ENCODE results near the gene ENDOD1. TPM values are rescaled to one million over a fixed set of nuclear protein-coding genes. Genes with fewer than 3 reads are reported as not detected.
"Not testable (repeated sequence)": the region's sequence is repeated elsewhere in the genome, so short reads cannot be mapped to it uniquely, and the experiment has no call there.

ENDOD1 gene
- 10 to 100 TPM; 21.5 to 22.1 TPM for total RNA-seq

GRCh38 chr11:95089620-95090542, at the start of gene ENDOD1:
Gene ENDOD1 (plus strand): TSS chr11:95089846. CDS start chr11:95089928, 82 bp downstream.
- DNase-seq: peak; percentile 90
- Mint-ChIP-seq H3K27me3 (peaks cover 3% of the 10 kb centered on the region), H3K4me1 (peaks cover 56% of the 10 kb centered on the region), H3K4me3 (peak within 1 kb of the TSS; percentile 90), H3K9me3 (no peaks in the 10 kb centered on the region), H3K27ac (peak within 1 kb of the TSS; percentile 95), H3K36me3 (peaks cover 27% of the 10 kb centered on the region)

- Mint-ChIP-seq H3K27me3 (peaks cover 33% of the 10 kb centered on the region), H3K4me1 (peaks cover 2% of the 10 kb centered on the region), H3K27ac (no peak overlapping the region), H3K9me3 (no peaks in the 10 kb centered on the region), H3K4me3 (no peak overlapping the region), H3K36me3 (no peaks in the 10 kb centered on the region)
- DNase-seq: no peak
These were observed 47.4 kb upstream of the ENDOD1 start for GRCh38 chr11:95042239-95042638.

- peaks cover 2% of the 10 kb centered on the region for H3K4me1 Mint-ChIP-seq
- DNase-seq: no peak
- H3K9me3 Mint-ChIP-seq: no peaks in the 10 kb centered on the region
- H3K27me3 Mint-ChIP-seq: peaks cover 32% of the 10 kb centered on the region
- H3K4me3 Mint-ChIP-seq: no peak overlapping the region
- H3K27ac Mint-ChIP-seq: no peak overlapping the region
- H3K36me3 Mint-ChIP-seq: no peaks in the 10 kb centered on the region
These were observed 46.7 kb upstream of the ENDOD1 start for GRCh38 chr11:95042906-95043305.

GRCh38 chr11:95044010-95044409, 45.6 kb upstream of the ENDOD1 start:
- Mint-ChIP-seq H3K4me3 (no peak overlapping the region), H3K27me3 (peaks cover 27% of the 10 kb centered on the region)

GRCh38 chr11:95045812-95046211, 43.8 kb upstream of the ENDOD1 start:
- H3K4me3 Mint-ChIP-seq: no peak overlapping the region
- peaks cover 2% of the 10 kb centered on the region for H3K4me1 Mint-ChIP-seq
- H3K36me3 Mint-ChIP-seq: no peaks in the 10 kb centered on the region
- H3K27me3 Mint-ChIP-seq: peaks cover 33% of the 10 kb centered on the region
- no peaks in the 10 kb centered on the region for H3K9me3 Mint-ChIP-seq
- no peak overlapping the region for H3K27ac Mint-ChIP-seq
- DNase-seq: no peak

More at GRCh38 chr11:95044010-95044409, 45.6 kb upstream of the ENDOD1 start:
- Mint-ChIP-seq H3K36me3 (no peaks in the 10 kb centered on the region), H3K27ac (no peak overlapping the region), H3K4me1 (peaks cover 2% of the 10 kb centered on the region), H3K9me3 (no peaks in the 10 kb centered on the region)
- DNase-seq: no peak

GRCh38 chr11:95049122-95049521, 40.5 kb upstream of the ENDOD1 start, which contains the start of gene KDM4F:
Gene KDM4F (plus strand): TSS chr11:95049422.
- not testable (repeated sequence) for DNase-seq, H3K36me3 Mint-ChIP-seq, H3K27ac Mint-ChIP-seq, H3K4me3 Mint-ChIP-seq, H3K4me1 Mint-ChIP-seq, H3K9me3 Mint-ChIP-seq
- peaks cover 41% of the 10 kb centered on the region for H3K27me3 Mint-ChIP-seq

GRCh38 chr11:95050595-95051202, 38.9 kb upstream of the ENDOD1 start:
- Mint-ChIP-seq H3K9me3 (no peaks in the 10 kb centered on the region), H3K4me3 (no peak overlapping the region), H3K27ac (no peak overlapping the region), H3K36me3 (no peaks in the 10 kb centered on the region), H3K4me1 (peaks cover 2% of the 10 kb centered on the region), H3K27me3 (peaks cover 47% of the 10 kb centered on the region)
- no peak for DNase-seq

GRCh38 chr11:95054356-95054755, 35.3 kb upstream of the ENDOD1 start:
- Mint-ChIP-seq H3K4me3 (no peak overlapping the region), H3K27ac (no peak overlapping the region), H3K9me3 (no peaks in the 10 kb centered on the region), H3K36me3 (no peaks in the 10 kb centered on the region), H3K4me1 (peaks cover 2% of the 10 kb centered on the region), H3K27me3 (peaks cover 42% of the 10 kb centered on the region)
- DNase-seq: no peak

GRCh38 chr11:95055283-95055897, 34.3 kb upstream of the ENDOD1 start:
- Mint-ChIP-seq H3K27me3 (peaks cover 37% of the 10 kb centered on the region), H3K27ac (no peak overlapping the region), H3K36me3 (no peaks in the 10 kb centered on the region), H3K4me1 (peaks cover 2% of the 10 kb centered on the region), H3K9me3 (no peaks in the 10 kb centered on the region), H3K4me3 (no peak overlapping the region)
- DNase-seq: no peak

GRCh38 chr11:95057959-95058358, 31.7 kb upstream of the ENDOD1 start:
- Mint-ChIP-seq H3K4me3 (no peak overlapping the region), H3K27me3 (peaks cover 26% of the 10 kb centered on the region), H3K4me1 (peaks cover 2% of the 10 kb centered on the region), H3K9me3 (no peaks in the 10 kb centered on the region), H3K36me3 (no peaks in the 10 kb centered on the region), H3K27ac (no peak overlapping the region)
- DNase-seq: no peak

- no peaks in the 10 kb centered on the region for H3K9me3 Mint-ChIP-seq
- H3K36me3 Mint-ChIP-seq: no peaks in the 10 kb centered on the region
- H3K27ac Mint-ChIP-seq: no peak overlapping the region
- no peak overlapping the region for H3K4me3 Mint-ChIP-seq
- H3K4me1 Mint-ChIP-seq: peaks cover 2% of the 10 kb centered on the region
- no peak for DNase-seq
- peaks cover 25% of the 10 kb centered on the region for H3K27me3 Mint-ChIP-seq
These were observed 31.0 kb upstream of the ENDOD1 start for GRCh38 chr11:95058621-95059020.

GRCh38 chr11:95059046-95059445, 30.6 kb upstream of the ENDOD1 start:
- Mint-ChIP-seq H3K27me3 (peaks cover 22% of the 10 kb centered on the region), H3K36me3 (no peaks in the 10 kb centered on the region), H3K4me1 (peaks cover 2% of the 10 kb centered on the region), H3K4me3 (no peak overlapping the region), H3K27ac (no peak overlapping the region), H3K9me3 (no peaks in the 10 kb centered on the region)
- no peak for DNase-seq

GRCh38 chr11:95065336-95065735, 24.3 kb upstream of the ENDOD1 start:
- no peaks in the 10 kb centered on the region for H3K9me3 Mint-ChIP-seq

GRCh38 chr11:95066716-95067038, 23.0 kb upstream of the ENDOD1 start, which contains the start of gene SRSF8:
Gene SRSF8 (plus strand): TSS chr11:95066919. CDS start chr11:95067227, 308 bp downstream.
- Mint-ChIP-seq H3K27me3 (no peaks in the 10 kb centered on the region), H3K9me3 (no peaks in the 10 kb centered on the region), H3K27ac (peak within 1 kb of the TSS; percentile 94), H3K4me3 (peak within 1 kb of the TSS; percentile 92), H3K36me3 (peaks cover 13% of the 10 kb centered on the region), H3K4me1 (peaks cover 23% of the 10 kb centered on the region)
- DNase-seq: no peak

More at GRCh38 chr11:95065336-95065735, 24.3 kb upstream of the ENDOD1 start:
- H3K36me3 Mint-ChIP-seq: peaks cover 7% of the 10 kb centered on the region
- peaks cover 14% of the 10 kb centered on the region for H3K4me1 Mint-ChIP-seq
- H3K27ac Mint-ChIP-seq: no peak overlapping the region
- H3K4me3 Mint-ChIP-seq: no peak overlapping the region
- peaks cover 5% of the 10 kb centered on the region for H3K27me3 Mint-ChIP-seq
- DNase-seq: no peak

Measured in activated naive CD8-positive, alpha-beta T cell treated with anti-CD3 and anti-CD28 coated beads for 36 hours (primary cell).